HG03108 (cell line): ENCODE measurements around the gene ME3.

Source experiments
- ATAC-seq: cut with Tn5 transposase; IDR thresholded peaks from one replicate; pipeline ENCODE4 v1.9.1; 2021; ENCODE audit warnings: moderate library complexity; ENCODE audit not compliant: unreplicated experiment

The ME3 gene

DNA sequence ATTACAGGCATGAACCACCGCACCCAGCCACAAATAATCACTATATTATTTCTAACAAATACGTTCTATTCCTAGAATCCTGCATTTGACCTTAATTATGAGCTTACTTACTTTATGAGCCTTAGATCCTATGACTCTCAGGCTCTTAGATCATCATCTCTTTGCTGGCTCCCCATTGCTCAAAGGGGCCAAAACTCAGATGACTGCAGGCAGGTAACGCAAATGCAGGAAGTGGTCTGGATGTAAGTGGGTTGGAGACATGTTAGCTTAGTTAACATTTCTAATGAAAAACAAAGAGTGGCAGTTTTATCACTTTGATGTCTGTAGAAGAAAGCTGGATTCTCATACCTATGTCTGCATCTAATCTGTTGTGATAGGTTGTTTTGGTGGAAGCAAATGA is 274.3 kb downstream of the ME3 start:
- ATAC-seq: no peak

DNA sequence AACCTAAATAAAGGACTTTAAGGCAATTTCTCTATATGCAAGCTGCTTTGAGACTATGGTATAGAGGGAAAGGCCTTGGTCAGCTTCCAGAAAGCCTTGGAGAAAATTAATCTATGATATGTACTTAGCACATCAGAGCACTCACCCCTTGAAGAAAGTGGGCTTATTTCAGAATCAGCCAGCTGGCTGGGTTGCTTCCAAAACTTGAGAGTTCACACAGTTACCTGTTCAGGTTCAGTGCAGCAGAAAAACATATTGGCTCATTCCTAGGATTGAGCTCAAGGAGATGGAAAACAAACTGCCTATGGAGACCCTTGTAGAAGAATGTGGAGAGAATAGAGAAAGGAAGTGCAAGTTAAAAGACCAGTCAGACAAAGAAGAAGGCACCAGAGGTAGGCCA is 275.1 kb downstream of the ME3 start:
- ATAC-seq: no peak

DNA sequence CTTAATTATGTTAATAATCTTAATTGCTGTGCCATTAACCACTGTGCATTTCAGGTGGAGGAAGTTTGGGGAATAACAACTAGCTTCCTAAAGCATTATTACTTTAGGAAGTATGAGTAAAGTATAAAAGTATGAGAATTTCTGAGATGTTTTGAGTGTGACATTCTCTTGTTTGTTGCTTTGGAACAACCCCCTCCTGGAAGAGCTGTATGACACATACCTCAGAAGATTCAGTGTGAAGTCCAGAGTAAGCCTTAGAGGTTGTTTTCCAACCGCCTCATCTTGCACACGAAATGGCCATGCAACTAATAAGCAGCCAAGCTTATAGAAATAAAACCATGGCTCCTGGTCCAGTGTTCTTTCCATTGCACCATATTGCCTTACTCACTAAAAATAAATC is 276.0 kb downstream of the ME3 start:
- no peak for ATAC-seq

DNA sequence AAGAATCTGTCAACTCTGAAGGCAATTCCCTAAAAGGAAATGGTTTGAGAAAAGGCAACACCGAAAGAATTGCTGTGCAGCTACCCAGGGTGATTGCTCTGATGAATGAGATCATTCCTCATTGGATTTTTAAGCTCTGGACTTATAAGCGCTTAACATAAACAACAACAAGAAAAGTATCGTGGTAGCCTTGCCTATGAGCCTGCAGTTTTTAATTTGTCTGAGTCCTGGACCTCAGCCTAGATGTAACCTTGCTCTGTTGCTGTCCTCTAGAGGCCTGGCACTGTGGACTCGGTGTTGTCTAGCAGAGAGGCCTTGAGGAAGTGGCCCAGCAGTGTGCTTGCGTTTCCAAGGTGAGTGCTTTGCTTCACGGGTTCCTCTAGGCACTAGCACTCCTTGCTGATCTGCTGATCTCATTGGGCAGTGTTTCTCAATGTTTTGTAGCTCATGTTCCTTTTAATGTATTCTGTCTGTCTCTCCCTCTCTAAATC is 277.3 kb downstream of the ME3 start:
- no peak for ATAC-seq
